ENCODE data around the gene RRP1.
"Not testable (repeated sequence)": the region's sequence is repeated elsewhere in the genome, so short reads cannot be mapped to it uniquely, and the experiment has no call there.

Gene RRP1

GRCh38 chr21:43835861-43836260 is 46.5 kb downstream of the RRP1 start:
- Mint-ChIP-seq H3K27ac (no peak overlapping the region), H3K36me3 (ENCODE audit: low read depth) (no peaks in the 10 kb centered on the region), H3K4me1 (ENCODE audit: low read depth) (peaks cover 13% of the 10 kb centered on the region), H3K9me3 (no peaks in the 10 kb centered on the region), H3K4me3 (no peak overlapping the region), H3K27me3 (ENCODE audit: low read depth) (peaks cover 39% of the 10 kb centered on the region)

GRCh38 chr21:43836616-43837015 is 47.2 kb downstream of the RRP1 start:
- Mint-ChIP-seq H3K4me1 (ENCODE audit: low read depth) (peaks cover 13% of the 10 kb centered on the region), H3K27ac (no peak overlapping the region), H3K27me3 (ENCODE audit: low read depth) (peaks cover 39% of the 10 kb centered on the region), H3K9me3 (no peaks in the 10 kb centered on the region), H3K36me3 (ENCODE audit: low read depth) (no peaks in the 10 kb centered on the region), H3K4me3 (no peak overlapping the region)

- Mint-ChIP-seq H3K4me1 (ENCODE audit: low read depth) (peaks cover 15% of the 10 kb centered on the region), H3K9me3 (peaks cover 5% of the 10 kb centered on the region), H3K27ac (no peak overlapping the region), H3K4me3 (no peak overlapping the region), H3K27me3 (ENCODE audit: low read depth) (peaks cover 24% of the 10 kb centered on the region), H3K36me3 (ENCODE audit: low read depth) (peaks cover 3% of the 10 kb centered on the region)
Measured at GRCh38 chr21:43840259-43840658, 50.9 kb downstream of the RRP1 start.

GRCh38 chr21:43842742-43843141 is 53.4 kb downstream of the RRP1 start:
- Mint-ChIP-seq H3K4me1 (ENCODE audit: low read depth) (peaks cover 15% of the 10 kb centered on the region), H3K36me3 (ENCODE audit: low read depth) (peaks cover 3% of the 10 kb centered on the region), H3K27me3 (ENCODE audit: low read depth) (peaks cover 9% of the 10 kb centered on the region), H3K27ac (peak overlapping the region; percentile 82), H3K9me3 (peaks cover 5% of the 10 kb centered on the region), H3K4me3 (peak overlapping the region; percentile 69)

GRCh38 chr21:43844906-43845305 is 55.5 kb downstream of the RRP1 start:
- not testable (repeated sequence) for H3K27me3 Mint-ChIP-seq (ENCODE audit: low read depth); H3K27ac Mint-ChIP-seq; H3K4me3 Mint-ChIP-seq; H3K36me3 Mint-ChIP-seq (ENCODE audit: low read depth); H3K9me3 Mint-ChIP-seq
- peaks cover 12% of the 10 kb centered on the region for H3K4me1 Mint-ChIP-seq (ENCODE audit: low read depth)

- H3K4me1 Mint-ChIP-seq (ENCODE audit: low read depth) = peaks cover 12% of the 10 kb centered on the region
- H3K27me3 Mint-ChIP-seq (ENCODE audit: low read depth) = no peaks in the 10 kb centered on the region
- peaks cover 5% of the 10 kb centered on the region for H3K9me3 Mint-ChIP-seq
- H3K27ac Mint-ChIP-seq = no peak overlapping the region
- peaks cover 3% of the 10 kb centered on the region for H3K36me3 Mint-ChIP-seq (ENCODE audit: low read depth)
- H3K4me3 Mint-ChIP-seq = no peak overlapping the region
Measured at GRCh38 chr21:43845386-43845785, 56.0 kb downstream of the RRP1 start.

- Mint-ChIP-seq H3K36me3 (ENCODE audit: low read depth) (peaks cover 8% of the 10 kb centered on the region), H3K27me3 (ENCODE audit: low read depth) (no peaks in the 10 kb centered on the region), H3K4me3 (no peak overlapping the region), H3K4me1 (ENCODE audit: low read depth) (peaks cover 16% of the 10 kb centered on the region), H3K27ac (no peak overlapping the region), H3K9me3 (peaks cover 14% of the 10 kb centered on the region)
Measured at GRCh38 chr21:43846430-43846829, 57.1 kb downstream of the RRP1 start.

- Mint-ChIP-seq H3K4me1 (ENCODE audit: low read depth) (peaks cover 16% of the 10 kb centered on the region), H3K9me3 (peaks cover 14% of the 10 kb centered on the region), H3K27ac (no peak overlapping the region), H3K27me3 (ENCODE audit: low read depth) (no peaks in the 10 kb centered on the region), H3K4me3 (no peak overlapping the region), H3K36me3 (ENCODE audit: low read depth) (peaks cover 8% of the 10 kb centered on the region)
Measured at GRCh38 chr21:43847301-43847700, 57.9 kb downstream of the RRP1 start.

- Mint-ChIP-seq H3K4me3 (no peak overlapping the region), H3K4me1 (ENCODE audit: low read depth) (peaks cover 15% of the 10 kb centered on the region), H3K27me3 (ENCODE audit: low read depth) (no peaks in the 10 kb centered on the region), H3K36me3 (ENCODE audit: low read depth) (peaks cover 8% of the 10 kb centered on the region), H3K9me3 (peaks cover 14% of the 10 kb centered on the region), H3K27ac (no peak overlapping the region)
Measured at GRCh38 chr21:43848771-43849170, 59.4 kb downstream of the RRP1 start.

- Mint-ChIP-seq H3K4me3 (no peak overlapping the region), H3K4me1 (ENCODE audit: low read depth) (peaks cover 18% of the 10 kb centered on the region), H3K27me3 (ENCODE audit: low read depth) (no peaks in the 10 kb centered on the region), H3K36me3 (ENCODE audit: low read depth) (peaks cover 5% of the 10 kb centered on the region), H3K27ac (no peak overlapping the region), H3K9me3 (peaks cover 11% of the 10 kb centered on the region)
Measured at GRCh38 chr21:43849532-43850299, 60.3 kb downstream of the RRP1 start.

GRCh38 chr21:43850728-43851295 is 61.4 kb downstream of the RRP1 start:
- Mint-ChIP-seq H3K4me3 (no peak overlapping the region), H3K4me1 (ENCODE audit: low read depth) (peaks cover 27% of the 10 kb centered on the region), H3K36me3 (ENCODE audit: low read depth) (peaks cover 5% of the 10 kb centered on the region), H3K27me3 (ENCODE audit: low read depth) (no peaks in the 10 kb centered on the region), H3K27ac (no peak overlapping the region), H3K9me3 (peaks cover 9% of the 10 kb centered on the region)

- H3K9me3 Mint-ChIP-seq = peaks cover 9% of the 10 kb centered on the region
- H3K36me3 Mint-ChIP-seq (ENCODE audit: low read depth) = peaks cover 5% of the 10 kb centered on the region
- peaks cover 31% of the 10 kb centered on the region for H3K4me1 Mint-ChIP-seq (ENCODE audit: low read depth)
- H3K27ac Mint-ChIP-seq = no peak overlapping the region
- no peak overlapping the region for H3K4me3 Mint-ChIP-seq
- H3K27me3 Mint-ChIP-seq (ENCODE audit: low read depth) = no peaks in the 10 kb centered on the region
Measured at GRCh38 chr21:43851593-43851992, 62.2 kb downstream of the RRP1 start.

GRCh38 chr21:43853851-43854772 is 64.7 kb downstream of the RRP1 start:
- peak overlapping the region; percentile 93 for H3K27ac Mint-ChIP-seq
- H3K9me3 Mint-ChIP-seq = peaks cover 9% of the 10 kb centered on the region
- peak overlapping the region; percentile 80 for H3K4me3 Mint-ChIP-seq
- no peaks in the 10 kb centered on the region for H3K27me3 Mint-ChIP-seq (ENCODE audit: low read depth)
- peaks cover 5% of the 10 kb centered on the region for H3K36me3 Mint-ChIP-seq (ENCODE audit: low read depth)
- peaks cover 33% of the 10 kb centered on the region for H3K4me1 Mint-ChIP-seq (ENCODE audit: low read depth)
